Suprapubic skin (tissue), 4 donors: ENCODE data around the gene MYO1F. TPM values are rescaled to one million over a fixed set of nuclear protein-coding genes. Genes with fewer than 3 reads are reported as not detected.

Experiments used
- DNase-seq, 2 donors: peaks; one replicate each; pipeline ENCODE4 v3.0.0-alpha.2; 2019; ENCODE audit warnings: low spot score in 2 of 2
- H3K27ac ChIP-seq: fragments of 200-600 bp; sonication (generic); one replicate; pipeline ENCODE4 v1.5.1; 2019
- H3K27me3 ChIP-seq: fragments of 200-600 bp; sonication (generic); one replicate; pipeline ENCODE4 v1.5.1; 2019
- H3K36me3 ChIP-seq: fragments of 200-600 bp; sonication (generic); one replicate; pipeline ENCODE4 v1.5.1; 2019
- H3K4me1 ChIP-seq: fragments of 200-600 bp; sonication (generic); one replicate; pipeline ENCODE4 v1.5.1; 2019
- H3K4me3 ChIP-seq: fragments of 200-600 bp; sonication (generic); one replicate; pipeline ENCODE4 v1.5.1; 2019; ENCODE audit warnings: mild to moderate bottlenecking
- H3K9me3 ChIP-seq: fragments of 200-600 bp; sonication (generic); one replicate; pipeline ENCODE4 v1.5.1; 2019
- CTCF ChIP-seq, 2 donors: fragments of 200-600 bp in 1 of 2; fragments of 450-650 bp in 1 of 2; sonication (generic) in 1 of 2; IDR thresholded peaks; one replicate each; pipeline ENCODE4 v1.5.1; 2016 to 2019; ENCODE audit warnings: antibody characterized with exemption in 2 of 2, mild to moderate bottlenecking in 1 of 2, moderate library complexity in 1 of 2
- EP300 ChIP-seq: sonication (generic); formaldehyde crosslinking; IDR thresholded peaks from one replicate; pipeline ENCODE4 v1.6.1; 2017; ENCODE audit warnings: antibody characterized with exemption
- POLR2A ChIP-seq, 2 donors: fragments of 450-650 bp; IDR thresholded peaks; one replicate each; pipeline ENCODE4 v1.6.1; 2017; ENCODE audit warnings: antibody characterized with exemption in 2 of 2, mild to moderate bottlenecking in 2 of 2, moderate library complexity in 2 of 2
- POLR2AphosphoS5 ChIP-seq, 3 donors: sonication (generic); formaldehyde crosslinking; IDR thresholded peaks; one replicate each; pipeline ENCODE4 v1.6.1; 2017; ENCODE audit warnings: antibody characterized with exemption in 3 of 3
- WGBS: methylation state at CpG from one replicate; pipeline ENCODE4 v1.1.5; 2018; 5-methylcytosine and 5-hydroxymethylcytosine counted together
- total RNA-seq, 4 donors: library from RNA; depleted of rRNA; stranded (reverse); fragments of >200 nt; gene quantifications; one replicate each; pipeline ENCODE4 v1.1.0, GENCODE V29; 2016

Gene MYO1F
- total RNA-seq, 4 donors from 2014 or later: 3.2 to 14.6 (median 3.3) TPM

GRCh38 chr19:8616861-8617260 lies 39.6 kb upstream of the MYO1F start:
- Histone ChIP-seq H3K27me3 (no peaks in the 10 kb centered on the region), H3K4me3 (no peak overlapping the region), H3K4me1 (peaks cover 4% of the 10 kb centered on the region), H3K27ac (no peak overlapping the region), H3K36me3 (no peaks in the 10 kb centered on the region), H3K9me3 (no peaks in the 10 kb centered on the region)
- no peak for DNase-seq
- WGBS: 80% methylated on average over 6 of the region's 6 CpGs
- TF ChIP-seq POLR2A (IDR thresholded peaks at IDR 0.05) (no peak), CTCF (IDR thresholded peaks at IDR 0.05) (no peak), EP300 (no peak), POLR2AphosphoS5 (IDR thresholded peaks at IDR 0.05) (no peak)

- WGBS: 39% methylated on average over 23 of the region's 23 CpGs
- peak; percentile 74 to 83 for DNase-seq
- no peak for TF ChIP-seq POLR2A (IDR thresholded peaks at IDR 0.05)
- peak; percentile 86 to 95 for TF ChIP-seq CTCF (IDR thresholded peaks at IDR 0.05)
These were observed 38.8 kb upstream of the MYO1F start for GRCh38 chr19:8615813-8616596.

GRCh38 chr19:8615024-8615423 lies 37.8 kb upstream of the MYO1F start:
- WGBS: 17% methylated on average over 6 of the region's 6 CpGs
- no peak for TF ChIP-seq POLR2AphosphoS5 (IDR thresholded peaks at IDR 0.05)
- no peak for TF ChIP-seq POLR2A (IDR thresholded peaks at IDR 0.05)
- H3K36me3 ChIP-seq: no peaks in the 10 kb centered on the region

More at GRCh38 chr19:8615813-8616596, 38.8 kb upstream of the MYO1F start:
- Histone ChIP-seq H3K9me3 (no peaks in the 10 kb centered on the region), H3K36me3 (no peaks in the 10 kb centered on the region), H3K27ac (no peak overlapping the region), H3K27me3 (no peaks in the 10 kb centered on the region), H3K4me1 (peaks cover 12% of the 10 kb centered on the region), H3K4me3 (no peak overlapping the region)

GRCh38 chr19:8614455-8614854 lies 37.2 kb upstream of the MYO1F start:
- TF ChIP-seq CTCF (IDR thresholded peaks at IDR 0.05) (no peak), POLR2AphosphoS5 (IDR thresholded peaks at IDR 0.05) (no peak), POLR2A (IDR thresholded peaks at IDR 0.05) (no peak), EP300 (no peak)
- Histone ChIP-seq H3K9me3 (no peaks in the 10 kb centered on the region), H3K27ac (no peak overlapping the region), H3K36me3 (no peaks in the 10 kb centered on the region), H3K4me1 (peaks cover 27% of the 10 kb centered on the region), H3K4me3 (no peak overlapping the region), H3K27me3 (no peaks in the 10 kb centered on the region)
- WGBS: 88% methylated on average over 2 of the region's 2 CpGs
- DNase-seq: no peak

More at GRCh38 chr19:8615024-8615423, 37.8 kb upstream of the MYO1F start:
- DNase-seq: no peak
- no peak overlapping the region for H3K4me3 ChIP-seq
- H3K4me1 ChIP-seq: peaks cover 21% of the 10 kb centered on the region
- no peak overlapping the region for H3K27ac ChIP-seq
- H3K27me3 ChIP-seq: no peaks in the 10 kb centered on the region
- H3K9me3 ChIP-seq: no peaks in the 10 kb centered on the region

- 49% methylated on average over 5 of the region's 5 CpGs for WGBS
- H3K4me3 ChIP-seq: no peak overlapping the region
- H3K9me3 ChIP-seq: no peaks in the 10 kb centered on the region
- no peaks in the 10 kb centered on the region for H3K27me3 ChIP-seq
- no peak for TF ChIP-seq POLR2A (IDR thresholded peaks at IDR 0.05)
- TF ChIP-seq POLR2AphosphoS5 (IDR thresholded peaks at IDR 0.05): no peak
- no peak for TF ChIP-seq EP300
- TF ChIP-seq CTCF (IDR thresholded peaks at IDR 0.05): no peak
- DNase-seq: no peak
- no peaks in the 10 kb centered on the region for H3K36me3 ChIP-seq
- H3K4me1 ChIP-seq: peaks cover 38% of the 10 kb centered on the region
- H3K27ac ChIP-seq: no peak overlapping the region
These were observed 35.5 kb upstream of the MYO1F start for GRCh38 chr19:8612807-8613171.
